ENCODE measurements around the gene CLDN34.

The CLDN34 gene

GRCh38 chrX:9966775-9967408, at the start of gene CLDN34:
CLDN34 (plus strand) TSS chrX:9967358; CDS start chrX:9967358, 0 bp downstream.
- no peak for DNase-seq

- DNase-seq: no peak
These were observed 49.3 kb upstream of the CLDN34 start for GRCh38 chrX:9917861-9918260.

- DNase-seq: no peak
These were observed 47.5 kb upstream of the CLDN34 start for GRCh38 chrX:9919632-9920172.

- DNase-seq: no peak
These were observed 45.8 kb upstream of the CLDN34 start for GRCh38 chrX:9921407-9921806.

- DNase-seq: no peak
These were observed 43.8 kb upstream of the CLDN34 start for GRCh38 chrX:9923357-9923756.

GRCh38 chrX:9926002-9926401, 41.2 kb upstream of the CLDN34 start:
- no peak for DNase-seq

GRCh38 chrX:9927698-9928482, 39.3 kb upstream of the CLDN34 start:
- peak in 1 of 2 experiments; percentile 42 for DNase-seq

GRCh38 chrX:9935436-9935835, 31.7 kb upstream of the CLDN34 start:
- no peak for DNase-seq

GRCh38 chrX:9937761-9938160, 29.4 kb upstream of the CLDN34 start:
- DNase-seq: no peak

GRCh38 chrX:9938516-9938915, 28.6 kb upstream of the CLDN34 start:
- no peak for DNase-seq

- DNase-seq: no peak
These were observed 26.7 kb upstream of the CLDN34 start for GRCh38 chrX:9940421-9940820.

- DNase-seq: no peak
These were observed 25.1 kb upstream of the CLDN34 start for GRCh38 chrX:9942086-9942485.

- DNase-seq: no peak
These were observed 23.7 kb upstream of the CLDN34 start for GRCh38 chrX:9943420-9943819.

GRCh38 chrX:9947131-9947794, 19.9 kb upstream of the CLDN34 start:
- DNase-seq: no peak

- DNase-seq: no peak
These were observed 18.8 kb upstream of the CLDN34 start for GRCh38 chrX:9948406-9948805.

- DNase-seq: no peak
These were observed 14.9 kb upstream of the CLDN34 start for GRCh38 chrX:9952300-9952699.

GRCh38 chrX:9953396-9953795, 13.8 kb upstream of the CLDN34 start:
- DNase-seq: no peak

- DNase-seq: no peak
These were observed 11.7 kb upstream of the CLDN34 start for GRCh38 chrX:9955506-9955905.

GRCh38 chrX:9957743-9958142, 9.4 kb upstream of the CLDN34 start:
- DNase-seq: no peak

GRCh38 chrX:9958183-9958582, 9.0 kb upstream of the CLDN34 start:
- no peak for DNase-seq

GRCh38 chrX:9961750-9962149, 5.4 kb upstream of the CLDN34 start:
- DNase-seq: no peak

GRCh38 chrX:9977635-9978034, 10.5 kb downstream of the CLDN34 start:
- DNase-seq: no peak

GRCh38 chrX:9980401-9980800, 13.2 kb downstream of the CLDN34 start:
- DNase-seq: no peak

- no peak for DNase-seq
These were observed 13.8 kb downstream of the CLDN34 start for GRCh38 chrX:9980927-9981326.

Data from NCI-H524 (cell line).